Body of pancreas (tissue), 4 donors: Measurements from ENCODE around the gene GARNL3.

Experiments used
- CTCF ChIP-seq, 7 experiments: fragments of 450-650 bp in 4 of 7; fragments of 200-600 bp in 3 of 7; sonication (generic) in 3 of 7; IDR thresholded peaks; one replicate each; pipeline ENCODE4 v1.5.1; 2016 to 2019; ENCODE audit warnings: antibody characterized with exemption in 7 of 7
- POLR2A ChIP-seq, 3 donors: fragments of 450-650 bp; IDR thresholded peaks; one replicate each; pipeline ENCODE4 v1.6.1; 2016; ENCODE audit warnings: antibody characterized with exemption in 3 of 3, mild to moderate bottlenecking in 2 of 3

GRCh38 chr9:127277770-127278169 is 13.2 kb downstream of the GARNL3 start:
- TF ChIP-seq CTCF (IDR thresholded peaks at IDR 0.05) (no peak), POLR2A (IDR thresholded peaks at IDR 0.05) (no peak)
